Measurements from ENCODE around the gene LUC7L3. TPM values are rescaled to one million over a fixed set of nuclear protein-coding genes. Genes with fewer than 3 reads are reported as not detected.

LUC7L3 gene
- total and polyA plus RNA-seq, 9 donors, result 76.3 to 302 (median 257) TPM

Other genes starting within 250 kb of the LUC7L3 start
- gene RSAD1, start 240.7 kb upstream of the LUC7L3 start, total RNA-seq, result 23.9 TPM
- gene RSAD1, start 240.7 kb upstream of the LUC7L3 start, polyA plus RNA-seq (ENCODE audit: insufficient read depth in 1 of 8, insufficient read length in 8 of 8, low replicate concordance in 1 of 8), result 10 to 100 TPM; 29.6 to 42.0 (median 36.0) TPM
- gene MYCBPAP, start 211.2 kb upstream of the LUC7L3 start, total RNA-seq, result 0.66 TPM
- 1 to 10 TPM in 3 of 8 donors, under 1 TPM in 5; 0.67 to 2.3 (median 0.88) TPM for gene MYCBPAP, start 211.2 kb upstream of the LUC7L3 start, polyA plus RNA-seq (ENCODE audit: insufficient read depth in 1 of 8, insufficient read length in 8 of 8, low replicate concordance in 1 of 8)
- gene EPN3, start 186.9 kb upstream of the LUC7L3 start, total RNA-seq, result 0.18 TPM
- 1 to 10 TPM in 5 of 8 donors, under 1 TPM in 3; 0.67 to 3.0 (median 1.1) TPM for gene EPN3, start 186.9 kb upstream of the LUC7L3 start, polyA plus RNA-seq (ENCODE audit: insufficient read depth in 1 of 8, insufficient read length in 8 of 8, low replicate concordance in 1 of 8)
- gene SPATA20, start 172.4 kb upstream of the LUC7L3 start, total RNA-seq, result 27.1 TPM
- gene SPATA20, start 172.4 kb upstream of the LUC7L3 start, polyA plus RNA-seq (ENCODE audit: insufficient read depth in 1 of 8, insufficient read length in 8 of 8, low replicate concordance in 1 of 8), result 10 to 100 TPM; 24.4 to 37.6 (median 33.3) TPM
- 5.9 TPM for gene CACNA1G, start 158.9 kb upstream of the LUC7L3 start, total RNA-seq
- gene CACNA1G, start 158.9 kb upstream of the LUC7L3 start, polyA plus RNA-seq (ENCODE audit: insufficient read depth in 1 of 8, insufficient read length in 8 of 8, low replicate concordance in 1 of 8), result 10 to 100 TPM in 2 of 8 donors, 1 to 10 TPM in 6; 4.6 to 16.3 (median 8.3) TPM
- 0.27 TPM for gene ABCC3, start 84.7 kb upstream of the LUC7L3 start, total RNA-seq
- 1 to 10 TPM in 3 of 8 donors, under 1 TPM in 5; 0.24 to 8.0 (median 0.44) TPM for gene ABCC3, start 84.7 kb upstream of the LUC7L3 start, polyA plus RNA-seq (ENCODE audit: insufficient read depth in 1 of 8, insufficient read length in 8 of 8, low replicate concordance in 1 of 8)
- gene ANKRD40, start 11.7 kb upstream of the LUC7L3 start, total RNA-seq, result 31.8 TPM
- gene ANKRD40, start 11.7 kb upstream of the LUC7L3 start, polyA plus RNA-seq (ENCODE audit: insufficient read depth in 1 of 8, insufficient read length in 8 of 8, low replicate concordance in 1 of 8), result 10 to 100 TPM; 33.2 to 43.2 (median 37.3) TPM
- not detected for gene ANKRD40CL, start 47.9 kb downstream of the LUC7L3 start, total RNA-seq
- under 1 TPM in 5 of 8 donors, not detected in 3; 0.21 to 0.56 (median 0.23) TPM for gene ANKRD40CL, start 47.9 kb downstream of the LUC7L3 start, polyA plus RNA-seq (ENCODE audit: insufficient read depth in 1 of 8, insufficient read length in 8 of 8, low replicate concordance in 1 of 8)
- gene WFIKKN2, start 116.0 kb downstream of the LUC7L3 start, total RNA-seq, result 2.0 TPM
- gene WFIKKN2, start 116.0 kb downstream of the LUC7L3 start, polyA plus RNA-seq (ENCODE audit: insufficient read depth in 1 of 8, insufficient read length in 8 of 8, low replicate concordance in 1 of 8), result 1 to 10 TPM in 5 of 8 donors, under 1 TPM in 3; 0.35 to 3.3 (median 1.2) TPM
- gene TOB1, start 146.8 kb downstream of the LUC7L3 start, total RNA-seq, result 19.8 TPM
- 10 to 100 TPM; 42.7 to 73.2 (median 56.2) TPM for gene TOB1, start 146.8 kb downstream of the LUC7L3 start, polyA plus RNA-seq (ENCODE audit: insufficient read depth in 1 of 8, insufficient read length in 8 of 8, low replicate concordance in 1 of 8)